MCF 10A (cell line): ENCODE measurements around the gene PPP1R16B. TPM values are rescaled to one million over a fixed set of nuclear protein-coding genes. Genes with fewer than 3 reads are reported as not detected.

Source experiments
- BruUV-seq: library from RNA; stranded (reverse); fragments of 400-500 nt; replicated peaks from 2 replicates; lab custom pipeline; 2021; lab: Mats Ljungman, UMichigan
- CTCF ChIA-PET: fragments of 300-600 bp; sonication (Branson Sonifier 250); formaldehyde crosslinking; extraction: SDS; loops from one replicate; lab custom pipeline; 2021; ENCODE audit warnings: antibody characterized with exemption, inconsistent platforms; lab: Yijun Ruan, JAX
- POLR2A ChIA-PET: fragments of 300-600, 350-650 bp; sonication (Branson Sonifier 250); formaldehyde crosslinking; extraction: SDS; loops from one replicate; lab custom pipeline; 2020; ENCODE audit warnings: antibody characterized with exemption, inconsistent platforms; lab: Yijun Ruan, JAX
- DNase-seq: peaks from one replicate; pipeline ENCODE4 v3.0.0-alpha.2; 2018; ENCODE audit not compliant: unreplicated experiment
- H3K27ac Mint-ChIP-seq: one replicate; pipeline ENCODE4 v1.8.0; 2022; ENCODE audit warnings: mild to moderate bottlenecking, low read depth, mixed read lengths; ENCODE audit not compliant: unreplicated experiment
- H3K27me3 Mint-ChIP-seq: one replicate; pipeline ENCODE4 v1.8.0; 2022; ENCODE audit warnings: mixed read lengths; ENCODE audit not compliant: insufficient read depth, unreplicated experiment
- H3K36me3 Mint-ChIP-seq: one replicate; pipeline ENCODE4 v1.8.0; 2022; ENCODE audit warnings: mild to moderate bottlenecking, moderate library complexity, mixed read lengths; ENCODE audit not compliant: insufficient read depth, unreplicated experiment
- H3K4me1 Mint-ChIP-seq: one replicate; pipeline ENCODE4 v1.8.0; 2022; ENCODE audit warnings: mixed read lengths; ENCODE audit not compliant: insufficient read depth, unreplicated experiment
- H3K4me3 Mint-ChIP-seq: one replicate; pipeline ENCODE4 v1.8.0; 2022; ENCODE audit warnings: mild to moderate bottlenecking, moderate library complexity, mixed read lengths; ENCODE audit not compliant: unreplicated experiment
- H3K9me3 Mint-ChIP-seq: one replicate; pipeline ENCODE4 v1.8.0; 2022; ENCODE audit warnings: mixed read lengths; ENCODE audit not compliant: unreplicated experiment
- CTCF ChIP-seq: fragments of 200-600 bp; IDR thresholded peaks from one replicate; pipeline ENCODE4 v1.8.0; 2022; ENCODE audit warnings: antibody characterized with exemption, mild to moderate bottlenecking; ENCODE audit not compliant: unreplicated experiment
- intact Hi-C: fragments of 100-400 bp; cut with micrococcal nuclease; formaldehyde crosslinking; loops from 2 replicates; pipeline ENCODE4 v1.14.1; 2022
- total RNA-seq: library from RNA; stranded (reverse); gene quantifications from 2 replicates; pipeline ENCODE4 v1.2.3, GENCODE V29; 2022

Gene PPP1R16B
- total RNA-seq, 1 experiment from 2014 or later: not detected

GRCh38 chr20:38828514-38829295 lies 23.2 kb downstream of the PPP1R16B start:
- peaks cover 11% of the 10 kb centered on the region for H3K27me3 Mint-ChIP-seq
- H3K36me3 Mint-ChIP-seq: no peaks in the 10 kb centered on the region
- ChIA-PET CTCF (no interaction called here), POLR2A (interaction anchor here (0.7 to 0.9 kb wide), 2 partner anchors 12 to 63 kb away, joined by 3 read pairs; no protein-coding TSS in a partner anchor)
- intact Hi-C loops: no loop called here
- no peak overlapping the region for H3K4me3 Mint-ChIP-seq
- H3K27ac Mint-ChIP-seq: no peak overlapping the region
- BruUV-seq: no TSS peak
- no peak for TF ChIP-seq CTCF
- no peak for DNase-seq
- peaks cover 8% of the 10 kb centered on the region for H3K4me1 Mint-ChIP-seq
- H3K9me3 Mint-ChIP-seq: no peaks in the 10 kb centered on the region

GRCh38 chr20:38829296-38829875 lies 23.9 kb downstream of the PPP1R16B start:
- TF ChIP-seq CTCF: no peak
- Mint-ChIP-seq H3K4me3 (no peak overlapping the region), H3K36me3 (no peaks in the 10 kb centered on the region), H3K27me3 (peaks cover 15% of the 10 kb centered on the region), H3K27ac (no peak overlapping the region), H3K4me1 (peaks cover 8% of the 10 kb centered on the region), H3K9me3 (no peaks in the 10 kb centered on the region)
- POLR2A ChIA-PET: no interaction called here
- BruUV-seq: no TSS peak
- CTCF ChIA-PET: interaction anchor here (1.0 kb wide), 1 partner anchor 14 kb away, joined by 3 read pairs; no protein-coding TSS in a partner anchor
- DNase-seq: no peak
- intact Hi-C loops: no loop called here

- Mint-ChIP-seq H3K27me3 (peaks cover 15% of the 10 kb centered on the region), H3K4me1 (peaks cover 8% of the 10 kb centered on the region), H3K4me3 (no peak overlapping the region), H3K27ac (no peak overlapping the region), H3K9me3 (no peaks in the 10 kb centered on the region), H3K36me3 (no peaks in the 10 kb centered on the region)
- BruUV-seq: no TSS peak
- no peak for TF ChIP-seq CTCF
- intact Hi-C loops: no loop called here
- POLR2A ChIA-PET: no interaction called here
- DNase-seq: no peak
- CTCF ChIA-PET: interaction anchor here (1.0 kb wide), 1 partner anchor 13 kb away, joined by 3 read pairs; no protein-coding TSS in a partner anchor
These were observed 24.9 kb downstream of the PPP1R16B start for GRCh38 chr20:38830356-38830755.

GRCh38 chr20:38831049-38831691 lies 25.7 kb downstream of the PPP1R16B start:
- POLR2A ChIA-PET: interaction anchor here (0.6 to 0.8 kb wide), 2 partner anchors 39 to 816 kb away, joined by 3 read pairs; no protein-coding TSS in a partner anchor
- no peak for DNase-seq
- H3K27me3 Mint-ChIP-seq: peaks cover 15% of the 10 kb centered on the region
- no peak overlapping the region for H3K4me3 Mint-ChIP-seq
- no peak for TF ChIP-seq CTCF
- CTCF ChIA-PET: no interaction called here
- no TSS peak for BruUV-seq
- intact Hi-C loops: no loop called here
- H3K4me1 Mint-ChIP-seq: peaks cover 8% of the 10 kb centered on the region
- H3K36me3 Mint-ChIP-seq: no peaks in the 10 kb centered on the region
- no peak overlapping the region for H3K27ac Mint-ChIP-seq
- H3K9me3 Mint-ChIP-seq: no peaks in the 10 kb centered on the region
